NCI-H2029 treated with DMSO at 0.1 percent for 48 hours (cell line): ENCODE data around the gene ZNF222.

ENCODE experiments used
- DNase-seq: peaks from one replicate; lab custom pipeline; 2025; lab: John Stamatoyannopoulos, UW

The ZNF222 gene

DNA sequence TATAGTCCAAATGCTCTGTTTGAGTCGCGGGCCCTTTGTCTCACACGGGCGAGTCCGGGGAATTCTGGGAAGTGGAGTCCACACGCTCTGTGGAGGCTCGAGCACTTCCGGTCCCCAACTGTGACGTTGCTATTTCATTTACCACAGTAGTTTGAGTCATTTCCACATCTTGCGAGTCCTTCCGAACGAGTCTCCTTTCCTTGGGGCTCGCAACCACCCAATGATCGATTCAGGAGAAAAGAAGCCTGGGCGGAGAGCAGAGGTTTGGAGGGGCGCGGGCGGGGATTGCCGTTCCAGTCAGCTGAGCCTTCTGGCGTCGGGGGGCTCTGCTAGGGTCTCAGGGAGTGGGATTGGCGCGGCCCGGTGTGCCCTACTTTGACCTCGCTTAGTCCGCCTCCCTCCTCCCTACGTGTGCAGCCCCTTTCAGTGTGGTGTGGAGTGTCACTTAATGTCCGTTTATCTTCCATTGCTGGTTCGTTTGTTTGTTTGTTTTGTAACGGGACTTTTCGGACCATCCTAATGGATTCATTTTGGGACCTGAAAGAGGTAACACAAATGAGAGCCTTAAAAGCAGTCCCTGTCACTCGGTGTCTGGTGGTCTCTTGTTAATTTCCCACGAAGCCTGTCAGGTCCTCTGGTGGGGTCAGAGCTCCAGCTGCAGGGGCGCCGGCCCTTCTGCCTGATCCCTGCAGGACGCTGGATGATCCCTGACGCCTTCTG lies at the start of gene ZNF222:
ZNF222 (plus strand) TSS at position 163 of the 720 bp plus-strand sequence; CDS start at position 221, 58 bp downstream.
- peak; percentile 69 for DNase-seq

DNA sequence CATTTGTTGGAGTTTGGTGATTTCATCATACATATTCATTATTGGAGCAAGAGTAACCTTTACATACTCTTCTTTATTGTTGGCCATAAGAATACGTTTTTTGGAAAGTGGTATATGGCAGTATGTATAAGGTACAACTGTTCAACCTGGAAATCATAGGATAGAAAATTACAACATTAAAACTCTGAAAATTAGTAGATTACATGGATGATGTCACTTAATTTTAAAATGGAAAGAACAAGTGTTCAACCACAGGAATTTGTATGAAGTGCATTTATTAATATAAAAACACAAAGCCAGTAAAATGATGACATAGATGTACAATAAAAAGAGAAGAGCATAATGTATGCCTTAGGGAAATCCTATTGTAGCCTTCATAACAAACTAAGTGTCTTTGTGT lies 48.4 kb upstream of the ZNF222 start:
- no peak for DNase-seq

DNA sequence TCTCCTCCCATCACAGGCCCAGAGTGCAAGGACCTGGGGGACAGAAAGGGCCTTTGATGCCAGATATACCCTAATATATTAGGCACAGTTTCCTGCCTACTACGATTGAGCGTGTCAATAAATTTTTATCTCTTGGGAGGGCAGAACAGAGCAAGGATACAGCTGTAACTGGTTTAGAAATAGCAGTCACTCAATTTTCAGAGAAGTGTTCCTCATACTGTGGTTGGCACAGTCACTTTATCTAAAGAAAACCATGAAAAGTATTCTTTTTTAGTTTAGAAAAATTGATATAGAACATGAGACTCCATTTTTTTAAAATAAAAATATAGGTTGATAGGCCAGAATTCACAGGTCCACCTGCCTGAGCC lies 41.7 kb upstream of the ZNF222 start:
- no peak for DNase-seq

DNA sequence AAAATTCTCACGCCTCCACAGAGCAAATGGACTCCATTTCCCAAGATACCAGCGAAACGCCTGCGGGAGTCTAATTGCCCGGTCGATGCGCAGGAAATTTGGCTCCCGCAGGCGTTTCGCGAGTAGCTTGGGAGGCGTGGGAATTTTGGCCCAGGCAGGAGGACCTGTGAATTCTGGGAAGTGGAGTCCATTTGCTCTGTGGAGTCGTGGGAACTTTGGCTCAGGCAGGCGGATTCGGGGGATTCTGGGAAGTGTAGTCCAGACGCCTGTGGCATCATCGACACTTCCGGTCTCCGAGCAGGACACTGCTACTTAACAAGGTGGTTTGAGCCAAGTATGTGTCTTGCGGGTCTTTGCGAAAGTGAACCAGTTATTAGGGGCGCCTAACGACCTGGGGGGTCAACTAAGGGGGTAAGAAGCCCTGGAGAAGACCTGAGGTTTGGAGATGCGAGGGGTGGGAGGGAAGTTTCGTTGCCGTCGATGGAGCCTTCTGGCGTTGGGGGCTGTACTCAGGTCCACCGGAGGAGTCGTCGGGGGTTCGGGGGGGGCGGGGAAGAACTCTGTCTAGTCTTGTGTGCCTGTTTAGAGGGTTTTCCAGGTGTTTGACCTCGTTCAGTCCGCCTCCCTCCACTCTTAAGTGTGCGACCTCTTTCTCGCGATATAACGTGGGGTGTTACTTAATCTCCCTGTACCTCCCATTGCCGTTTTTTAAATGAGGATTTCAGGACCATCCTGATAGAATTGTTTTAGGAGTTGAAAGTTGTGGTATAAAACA lies 41.1 kb upstream of the ZNF222 start, which contains the start of gene ZNF155:
ZNF155 (plus strand) TSS at position 277 of the 775 bp plus-strand sequence. CDS start 4,356 bp downstream, outside the sequence.
- peak; percentile 89 for DNase-seq

DNA sequence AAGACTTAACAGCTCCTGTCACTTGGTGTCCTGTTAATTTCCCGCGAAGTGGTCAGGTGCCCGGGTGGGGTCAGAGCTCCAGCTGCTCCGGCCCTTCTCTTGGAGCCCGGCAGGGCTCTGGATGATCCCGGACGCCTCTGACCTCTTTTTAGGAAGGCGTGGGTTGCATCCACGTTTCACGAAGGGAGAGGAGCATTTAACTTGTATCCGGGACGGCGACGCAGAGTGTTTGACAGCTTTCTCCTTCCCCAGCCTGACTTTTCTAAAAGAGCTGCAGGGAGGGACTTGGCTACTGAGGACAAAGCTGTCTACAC lies 40.5 kb upstream of the ZNF222 start:
- no peak for DNase-seq

DNA sequence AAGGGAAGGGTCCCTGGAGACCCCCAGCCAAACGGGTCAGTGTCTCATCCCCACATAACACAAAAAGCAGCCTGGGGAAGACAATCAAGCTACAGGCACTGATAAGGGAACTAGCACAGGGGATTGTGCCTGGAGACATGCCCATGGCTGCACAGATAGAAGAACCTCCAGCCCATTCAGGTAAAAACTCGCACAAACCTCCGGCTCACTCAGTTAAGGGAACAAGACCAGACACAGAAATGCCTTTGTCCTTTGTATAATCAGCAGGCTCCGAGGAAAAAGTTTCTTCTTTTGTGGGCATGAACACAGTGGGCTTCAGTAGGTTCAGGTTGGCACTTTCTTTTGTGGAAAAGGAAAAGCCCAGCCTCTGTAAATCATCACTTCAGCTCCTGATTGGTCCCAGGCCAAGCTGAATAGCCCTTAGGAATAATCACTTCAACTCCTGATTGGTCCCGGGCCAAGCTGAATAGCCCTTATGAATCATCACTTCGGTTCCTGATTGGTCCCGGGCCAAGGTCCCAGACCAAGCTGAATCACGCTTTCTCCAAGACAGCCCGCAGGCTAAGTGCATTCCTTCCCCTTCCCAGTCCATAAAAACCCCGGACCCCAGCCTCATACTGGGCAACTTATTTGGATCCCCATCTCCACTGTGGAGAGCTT lies 27.4 kb upstream of the ZNF222 start:
- DNase-seq: no peak

DNA sequence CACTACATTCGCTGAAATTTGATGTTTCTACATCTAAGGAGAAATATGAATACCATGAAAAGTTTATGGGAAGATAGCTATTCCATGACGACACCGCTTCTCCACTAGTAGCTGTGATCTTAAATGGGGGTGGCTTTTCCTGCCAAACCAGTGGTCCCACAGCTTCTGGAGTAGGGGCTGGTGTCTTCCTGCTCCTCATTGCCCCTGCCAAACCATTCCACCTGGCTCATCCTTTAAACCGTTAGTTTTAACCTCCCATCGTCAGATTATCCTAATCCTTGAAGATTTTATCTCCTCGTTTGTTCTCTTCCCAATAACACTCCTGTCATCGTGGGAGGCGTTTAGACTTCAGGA lies 23.0 kb upstream of the ZNF222 start:
- DNase-seq: no peak

DNA sequence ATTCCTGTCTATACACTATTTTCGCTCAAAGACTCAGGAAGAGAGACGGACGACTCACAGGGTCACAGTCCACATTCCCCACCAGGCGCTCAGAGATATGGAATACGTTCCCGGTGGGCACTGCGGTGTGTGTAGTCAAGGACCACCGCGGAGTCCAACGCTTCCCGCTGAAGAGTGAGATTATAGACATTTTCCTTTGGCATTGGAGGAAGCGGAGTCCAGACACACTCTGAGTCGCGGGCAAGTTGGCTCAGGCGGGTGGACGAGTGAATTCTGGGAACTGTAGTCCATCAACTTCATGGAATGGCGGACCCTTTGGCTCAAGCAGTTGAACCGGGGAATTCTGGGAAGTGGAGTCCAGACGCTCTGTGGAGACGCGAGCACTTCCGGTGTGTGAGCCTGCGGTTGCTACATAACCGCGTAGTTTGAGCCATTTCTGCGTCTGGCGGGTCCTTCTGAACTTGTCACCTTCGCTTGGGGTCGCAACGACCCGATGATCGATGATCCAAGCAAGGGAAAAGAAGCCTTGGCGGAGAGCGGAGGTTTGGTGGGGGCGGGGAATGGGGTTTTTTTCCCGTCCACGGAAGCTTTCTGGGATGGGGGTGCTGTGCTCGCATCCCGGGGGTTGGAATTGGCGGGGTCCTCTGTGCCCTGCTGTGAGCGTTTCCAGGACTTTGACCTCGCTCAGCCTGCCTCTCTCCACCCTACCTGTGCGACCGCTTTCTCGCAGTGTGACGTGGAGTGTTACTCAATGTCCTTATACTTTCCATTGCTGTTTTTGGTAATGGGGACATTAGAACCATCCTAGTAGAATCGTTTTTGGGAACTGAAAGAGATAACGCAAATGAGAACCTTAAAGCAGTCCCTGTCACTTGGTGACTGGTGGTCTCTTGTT lies 22.4 kb upstream of the ZNF222 start, which contains the start of gene ZNF230:
ZNF230 (plus strand) TSS at position 392 of the 895 bp plus-strand sequence. CDS start 4,122 bp downstream, outside the sequence.
- peak; percentile 87 for DNase-seq

DNA sequence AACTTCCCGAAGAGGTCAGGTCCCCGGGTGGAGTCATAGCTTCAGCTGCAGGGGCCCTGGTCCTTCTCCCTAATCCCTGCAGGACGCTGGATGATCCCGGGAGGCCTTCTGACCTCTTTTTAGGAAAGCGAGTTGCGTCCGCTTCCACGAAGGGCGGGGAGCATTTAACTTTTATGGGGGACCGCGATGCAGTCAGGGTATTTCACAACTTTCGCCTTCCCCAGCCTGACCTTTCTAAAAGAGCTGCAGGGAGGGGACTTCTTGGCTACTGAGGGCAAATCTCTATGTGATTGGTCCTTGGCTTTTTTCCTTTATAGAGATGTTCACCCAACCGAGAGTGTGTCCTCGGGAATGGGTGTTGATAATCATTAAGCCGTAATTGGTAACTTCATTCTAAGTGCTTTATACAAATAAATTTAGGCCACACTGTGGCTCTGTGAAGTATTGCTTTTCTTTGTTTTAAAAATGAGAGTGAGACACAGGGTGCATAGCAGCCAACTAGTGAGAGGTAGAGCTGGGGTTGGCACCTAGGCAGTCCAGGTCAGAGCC lies 21.6 kb upstream of the ZNF222 start:
- DNase-seq: no peak

DNA sequence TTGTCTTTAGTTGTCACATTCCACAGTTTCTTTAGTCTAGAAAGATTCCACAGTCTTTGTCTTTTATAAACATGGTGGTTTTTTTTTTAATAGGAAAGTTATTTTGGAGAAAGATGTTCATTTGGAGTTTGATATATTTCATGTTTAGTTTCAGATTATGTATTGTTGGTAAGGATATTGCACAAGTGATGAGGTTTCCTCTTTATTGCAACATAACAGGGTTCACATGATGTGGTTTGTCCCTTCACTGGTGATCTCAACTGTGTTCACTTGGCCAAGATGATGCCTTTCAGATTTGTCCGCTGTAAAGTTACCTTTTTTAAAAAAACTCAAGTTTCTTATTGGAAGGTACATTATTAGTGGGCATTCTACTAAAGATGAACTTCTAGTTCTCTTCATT lies 19.2 kb upstream of the ZNF222 start:
- no peak for DNase-seq

DNA sequence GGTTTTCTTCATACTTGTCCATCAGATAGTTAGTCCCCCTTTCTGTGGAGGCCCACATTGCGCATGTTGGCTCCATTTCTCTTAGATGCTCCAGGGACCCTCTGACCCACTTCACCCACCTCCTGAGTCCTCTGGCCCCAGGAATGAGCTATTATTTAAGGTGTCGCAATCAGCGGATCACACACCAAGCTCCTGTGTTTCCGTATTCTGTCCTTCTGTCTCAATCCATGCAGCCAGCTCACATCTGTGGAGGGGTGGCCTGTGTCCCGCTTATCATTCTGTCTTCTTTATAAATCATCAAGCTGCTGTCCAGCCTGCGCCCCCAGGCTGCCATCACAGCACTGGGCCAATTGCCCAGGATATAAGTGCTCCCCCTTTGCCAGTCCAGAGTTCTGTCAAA lies 17.7 kb upstream of the ZNF222 start:
- no peak for DNase-seq

DNA sequence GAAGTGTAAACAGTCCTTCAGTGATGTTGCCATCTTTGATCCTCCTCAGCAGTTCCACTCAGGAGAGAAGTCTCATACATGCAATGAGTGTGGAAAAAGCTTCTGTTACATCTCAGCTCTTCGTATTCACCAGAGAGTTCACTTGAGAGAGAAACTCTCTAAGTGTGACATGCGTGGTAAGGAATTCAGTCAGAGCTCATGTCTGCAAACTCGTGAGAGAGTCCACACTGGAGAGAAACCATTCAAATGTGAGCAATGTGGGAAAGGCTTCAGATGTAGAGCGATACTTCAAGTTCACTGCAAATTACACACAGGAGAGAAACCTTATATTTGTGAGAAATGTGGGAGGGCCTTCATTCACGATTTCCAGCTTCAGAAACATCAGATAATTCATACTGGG lies 14.7 kb upstream of the ZNF222 start:
- no peak for DNase-seq

DNA sequence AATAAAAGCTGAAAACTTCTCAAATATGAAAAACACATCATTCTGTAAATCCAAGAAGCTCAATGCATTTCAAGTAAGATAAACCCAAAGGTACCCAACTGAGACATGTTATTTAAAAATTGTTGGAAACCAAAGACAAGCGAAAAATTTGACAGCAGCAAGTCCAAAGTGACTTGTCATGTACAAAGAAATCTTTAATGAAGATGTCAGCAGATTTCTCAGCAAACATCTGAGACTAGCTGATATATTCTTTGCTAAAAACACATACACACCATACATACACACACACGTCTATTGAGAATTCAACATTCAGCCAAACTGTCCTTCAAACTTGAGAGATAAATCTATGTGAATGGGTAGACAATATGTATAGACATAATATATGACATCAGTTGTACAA lies 5.7 kb upstream of the ZNF222 start:
- no peak for DNase-seq

DNA sequence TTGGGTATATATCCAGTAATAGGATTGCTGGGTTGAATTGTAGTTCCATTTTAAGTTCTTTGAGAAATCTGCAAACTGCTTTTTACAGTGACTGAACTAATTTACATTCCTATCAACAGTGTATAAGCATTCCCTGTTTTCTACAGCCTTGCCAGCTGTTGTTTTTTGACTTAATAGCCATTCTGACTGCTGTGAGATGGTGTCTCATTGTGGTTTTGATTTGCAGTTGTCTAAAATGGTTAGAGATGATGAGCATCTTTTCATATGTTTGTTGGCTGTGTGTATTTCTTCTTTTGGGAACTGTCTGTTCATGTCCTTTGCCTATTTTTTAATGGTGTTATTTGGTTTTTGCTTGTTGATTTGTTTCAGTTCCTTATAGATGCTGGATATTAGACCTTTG lies 4.0 kb upstream of the ZNF222 start:
- no peak for DNase-seq

DNA sequence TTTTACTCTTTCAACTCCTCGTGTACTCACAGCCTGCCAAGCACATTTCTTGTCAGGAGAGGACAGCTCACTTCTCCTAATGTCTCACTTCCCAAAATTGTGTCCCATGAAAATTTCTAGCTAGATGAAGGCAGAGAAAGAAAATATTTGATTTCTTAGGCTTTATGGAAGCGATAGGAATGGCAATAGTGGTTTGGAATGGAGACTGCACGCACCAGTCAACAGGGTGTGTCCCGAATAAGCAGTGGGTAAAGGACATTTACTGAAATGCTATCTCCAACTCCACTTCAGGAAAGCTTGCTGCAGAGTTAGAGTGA lies 321 bp upstream of the ZNF222 start:
- DNase-seq: no peak

DNA sequence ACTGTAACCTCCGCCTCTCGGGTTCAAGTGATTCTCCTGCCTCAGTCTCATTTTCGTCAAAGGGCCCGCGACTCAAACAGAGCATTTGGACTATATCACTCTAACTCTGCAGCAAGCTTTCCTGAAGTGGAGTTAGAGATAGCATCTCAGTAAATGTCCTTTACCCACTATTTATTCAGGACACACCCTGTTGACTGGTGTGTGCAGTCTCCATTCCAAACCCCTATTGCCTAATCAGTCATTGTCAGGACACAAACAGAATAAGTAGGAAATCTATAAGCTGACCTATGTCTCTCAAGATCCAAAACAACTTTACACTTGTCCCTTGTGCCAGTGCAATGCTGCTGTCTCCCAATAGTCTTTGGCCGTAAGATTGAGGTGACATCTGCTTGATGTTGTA lies 1.4 kb downstream of the ZNF222 start:
- DNase-seq: no peak

DNA sequence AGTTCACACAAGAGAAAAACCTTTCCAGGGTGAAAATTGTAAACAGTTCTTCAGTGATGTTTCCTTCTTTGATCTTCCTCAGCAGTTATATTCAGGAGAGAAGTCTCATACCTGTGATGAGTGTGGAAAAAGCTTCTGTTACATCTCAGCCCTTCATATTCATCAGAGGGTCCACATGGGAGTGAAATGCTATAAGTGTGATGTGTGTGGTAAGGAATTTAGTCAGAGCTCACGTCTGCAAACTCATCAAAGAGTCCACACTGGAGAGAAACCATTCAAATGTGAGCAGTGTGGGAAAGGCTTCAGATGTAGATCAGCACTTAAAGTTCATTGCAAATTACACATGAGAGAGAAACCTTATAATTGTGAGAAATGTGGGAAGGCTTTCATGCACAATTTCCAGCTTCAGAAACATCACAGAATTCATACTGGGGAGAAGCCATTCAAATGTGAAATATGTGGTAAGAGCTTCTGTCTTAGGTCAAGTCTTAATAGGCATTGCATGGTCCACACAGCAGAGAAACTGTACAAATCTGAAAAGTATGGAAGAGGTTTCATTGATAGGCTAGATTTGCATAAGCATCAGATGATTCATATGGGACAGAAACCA lies 6.9 kb downstream of the ZNF222 start:
- no peak for DNase-seq

DNA sequence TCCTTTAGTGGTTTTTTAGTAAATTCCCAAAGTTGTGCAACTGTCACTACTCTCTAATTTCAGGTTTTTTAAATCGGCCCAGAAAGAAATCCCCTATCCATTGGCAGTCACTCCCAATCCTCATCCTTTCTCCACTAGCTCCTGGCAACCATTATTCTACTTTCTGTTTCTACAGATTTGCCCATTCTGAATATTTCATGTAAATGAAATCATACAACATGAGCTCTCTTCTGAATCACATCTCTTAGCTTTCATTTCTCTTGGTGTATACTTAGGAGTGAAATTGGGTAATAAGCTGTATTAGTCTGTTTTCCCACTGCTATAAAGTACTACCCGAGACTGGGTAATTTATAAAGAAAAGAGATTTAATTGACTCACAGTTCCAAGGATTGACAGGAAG lies 17.0 kb downstream of the ZNF222 start:
- no peak for DNase-seq

DNA sequence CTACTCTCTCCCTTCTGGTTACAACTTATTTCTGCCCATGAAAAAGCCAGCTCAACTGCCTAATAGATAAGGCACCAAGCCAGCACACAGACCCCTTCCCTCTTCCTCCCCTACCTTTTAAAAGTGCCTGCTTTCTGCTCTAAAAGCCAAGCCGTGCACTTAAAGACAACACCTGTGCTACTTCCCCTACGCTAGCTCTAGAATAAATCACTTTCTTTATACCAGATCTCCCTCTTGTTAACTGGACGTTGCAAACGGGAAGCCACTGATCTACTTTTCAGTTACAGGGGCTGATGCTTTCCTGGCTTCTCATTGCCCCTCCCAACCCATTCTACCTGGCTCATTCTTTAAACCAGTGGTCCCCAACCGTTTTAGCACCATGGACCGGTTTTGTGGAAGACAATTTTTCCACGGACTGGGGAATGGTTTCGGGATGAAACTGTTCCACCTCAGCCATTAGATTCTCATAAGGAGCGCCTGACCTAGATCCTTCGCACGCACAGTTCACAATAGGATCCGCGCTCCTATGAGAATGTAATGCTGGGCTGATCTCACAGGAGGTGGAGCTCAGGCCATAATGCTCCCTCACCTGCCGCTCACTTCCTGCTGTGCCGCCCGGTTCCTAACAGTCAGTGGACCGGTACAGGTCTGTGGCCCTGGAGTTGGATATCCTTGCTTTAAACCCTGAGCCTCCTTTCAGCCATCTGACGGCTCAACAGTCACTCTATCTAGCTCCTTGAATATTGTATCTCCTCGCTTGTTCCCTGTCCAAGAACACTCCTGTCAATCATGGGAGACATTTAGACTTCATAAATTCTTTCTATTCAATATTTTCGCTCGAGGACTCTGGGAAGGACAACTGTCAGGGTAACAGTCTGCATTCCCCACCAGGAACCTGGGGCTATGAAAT lies 25.8 kb downstream of the ZNF222 start:
- DNase-seq: peak; percentile 66

DNA sequence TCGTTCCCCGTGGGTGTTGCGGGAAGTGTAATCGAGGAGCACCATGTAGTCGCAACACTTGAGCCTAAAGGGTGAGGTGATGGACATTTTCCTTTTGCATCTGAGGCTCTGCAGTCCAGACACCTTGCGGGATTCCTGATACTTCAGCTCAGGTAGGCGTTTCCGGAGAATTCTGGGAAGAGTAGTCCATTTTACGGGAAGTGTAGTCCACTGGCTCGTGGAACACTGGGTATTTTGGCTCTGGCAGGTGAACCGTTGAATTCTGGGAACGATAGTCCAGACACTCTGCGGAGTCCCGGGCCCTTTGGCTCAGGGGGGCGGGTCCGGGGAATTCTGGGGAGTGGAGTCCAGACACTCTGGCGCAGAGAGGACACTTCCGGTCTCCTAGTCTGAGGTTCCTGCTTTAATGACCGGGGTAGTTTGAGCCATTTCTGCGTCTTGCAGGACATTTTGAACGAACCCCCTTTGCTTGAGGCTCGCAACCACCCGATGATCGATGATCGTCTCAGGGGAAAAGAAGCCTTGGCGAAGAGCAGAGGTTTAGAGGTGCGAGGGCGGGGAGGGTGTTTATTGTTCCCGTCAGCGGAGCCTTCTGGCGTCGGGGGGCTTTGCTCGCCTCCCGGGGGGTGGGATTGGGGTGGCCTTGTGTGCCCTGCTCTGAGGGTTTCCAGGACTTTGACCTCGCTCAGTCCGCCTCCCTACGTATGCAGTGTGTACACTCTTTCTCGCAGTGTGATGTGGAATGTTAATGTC lies 26.6 kb downstream of the ZNF222 start, which contains the start of gene ZNF223:
ZNF223 (plus strand) TSS at position 387 of the 753 bp plus-strand sequence. CDS start 3,141 bp downstream, outside the sequence.
- peak; percentile 96 for DNase-seq
